Astrocyte of the cerebellum (primary cell): Measurements from ENCODE around the gene CAAP1.
A peak's percentile ranks its signal among the peaks of the same experiment; 100 is the strongest.
"Not testable (repeated sequence)": the region's sequence is repeated elsewhere in the genome, so short reads cannot be mapped to it uniquely, and the experiment has no call there.

ENCODE experiments used
- DNase-seq: peaks from one replicate; pipeline ENCODE4 v3.0.0-alpha.2; 2011; ENCODE audit warnings: low read depth
- H3K4me3 ChIP-seq: 2 replicates; pipeline ENCODE4 v1.5.1; 2011; ENCODE audit warnings: mild to moderate bottlenecking, low read depth, low read length, moderate library complexity
- in situ Hi-C: cut with HindIII; loops from 2 replicates; pipeline ENCODE4 v1.10.0; 2017; ENCODE audit warnings: low sequenced_read_pairs
- TF ChIP-seq, protein P1 (sequence below): IDR thresholded peaks from 2 replicates; pipeline ENCODE4 v1.5.1; 2012; ENCODE audit warnings: low read length, low read depth, moderate library complexity, mild to moderate bottlenecking; ENCODE audit errors: missing control alignments

The CAAP1 gene

GRCh38 chr9:26893030-26893676 is 551 bp upstream of the CAAP1 start:
- no peak for DNase-seq
- in situ Hi-C loops: loop anchor here (25.0 kb wide), 1 partner anchor 106 kb away; no protein-coding TSS in a partner anchor
- TF ChIP-seq, protein P1, sequence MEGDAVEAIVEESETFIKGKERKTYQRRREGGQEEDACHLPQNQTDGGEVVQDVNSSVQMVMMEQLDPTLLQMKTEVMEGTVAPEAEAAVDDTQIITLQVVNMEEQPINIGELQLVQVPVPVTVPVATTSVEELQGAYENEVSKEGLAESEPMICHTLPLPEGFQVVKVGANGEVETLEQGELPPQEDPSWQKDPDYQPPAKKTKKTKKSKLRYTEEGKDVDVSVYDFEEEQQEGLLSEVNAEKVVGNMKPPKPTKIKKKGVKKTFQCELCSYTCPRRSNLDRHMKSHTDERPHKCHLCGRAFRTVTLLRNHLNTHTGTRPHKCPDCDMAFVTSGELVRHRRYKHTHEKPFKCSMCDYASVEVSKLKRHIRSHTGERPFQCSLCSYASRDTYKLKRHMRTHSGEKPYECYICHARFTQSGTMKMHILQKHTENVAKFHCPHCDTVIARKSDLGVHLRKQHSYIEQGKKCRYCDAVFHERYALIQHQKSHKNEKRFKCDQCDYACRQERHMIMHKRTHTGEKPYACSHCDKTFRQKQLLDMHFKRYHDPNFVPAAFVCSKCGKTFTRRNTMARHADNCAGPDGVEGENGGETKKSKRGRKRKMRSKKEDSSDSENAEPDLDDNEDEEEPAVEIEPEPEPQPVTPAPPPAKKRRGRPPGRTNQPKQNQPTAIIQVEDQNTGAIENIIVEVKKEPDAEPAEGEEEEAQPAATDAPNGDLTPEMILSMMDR: no peak
- peak overlapping the region; percentile 90 for H3K4me3 ChIP-seq

GRCh38 chr9:26891726-26892125 is 876 bp downstream of the CAAP1 start:
- TF ChIP-seq, protein P1: no peak
- H3K4me3 ChIP-seq: peak overlapping the region; percentile 90
- no peak for DNase-seq
- in situ Hi-C loops: loop anchor here (25.0 kb wide), 1 partner anchor 104 kb away; no protein-coding TSS in a partner anchor

- in situ Hi-C loops: loop anchor here (25.0 kb wide), 1 partner anchor 101 kb away; no protein-coding TSS in a partner anchor
- DNase-seq: no peak
- TF ChIP-seq, protein P1: no peak
- H3K4me3 ChIP-seq: no peak overlapping the region
Measured at GRCh38 chr9:26888271-26888670, 4.3 kb downstream of the CAAP1 start.

- in situ Hi-C loops: loop anchor here (25.0 kb wide), 1 partner anchor 95 kb away; no protein-coding TSS in a partner anchor
- no peak overlapping the region for H3K4me3 ChIP-seq
- no peak for DNase-seq
- TF ChIP-seq, protein P1: no peak
Measured at GRCh38 chr9:26882154-26882553, 10.4 kb downstream of the CAAP1 start.

DNA sequence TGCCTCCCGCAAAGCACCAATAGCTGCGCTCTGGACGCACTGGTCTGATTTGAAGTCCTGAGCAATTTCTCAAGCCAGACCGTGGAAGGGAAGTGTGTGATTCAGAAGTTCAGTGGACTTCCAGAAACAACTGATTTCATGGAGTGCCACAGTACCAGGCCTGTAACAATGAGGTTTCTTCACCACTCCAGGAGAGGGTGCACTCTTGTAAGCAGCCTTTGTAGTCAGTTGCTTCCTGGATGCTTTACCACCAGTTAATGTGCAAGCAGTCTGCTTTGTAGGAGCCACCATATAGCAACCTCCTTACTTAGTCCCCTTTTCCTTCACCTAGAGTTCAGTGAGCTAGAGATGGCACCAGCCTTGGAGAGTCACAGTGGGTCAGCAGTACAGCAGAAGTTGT is 12.3 kb downstream of the CAAP1 start:
- TF ChIP-seq, protein P1: no peak
- H3K4me3 ChIP-seq: no peak overlapping the region
- no peak for DNase-seq
- in situ Hi-C loops: loop anchor here (25.0 kb wide), 1 partner anchor 93 kb away; no protein-coding TSS in a partner anchor

- in situ Hi-C loops: loop anchor here (25.0 kb wide), 1 partner anchor 88 kb away; no protein-coding TSS in a partner anchor
- DNase-seq, H3K4me3 ChIP-seq: not testable (repeated sequence)
Measured at GRCh38 chr9:26875155-26875554, 17.4 kb downstream of the CAAP1 start.

DNA sequence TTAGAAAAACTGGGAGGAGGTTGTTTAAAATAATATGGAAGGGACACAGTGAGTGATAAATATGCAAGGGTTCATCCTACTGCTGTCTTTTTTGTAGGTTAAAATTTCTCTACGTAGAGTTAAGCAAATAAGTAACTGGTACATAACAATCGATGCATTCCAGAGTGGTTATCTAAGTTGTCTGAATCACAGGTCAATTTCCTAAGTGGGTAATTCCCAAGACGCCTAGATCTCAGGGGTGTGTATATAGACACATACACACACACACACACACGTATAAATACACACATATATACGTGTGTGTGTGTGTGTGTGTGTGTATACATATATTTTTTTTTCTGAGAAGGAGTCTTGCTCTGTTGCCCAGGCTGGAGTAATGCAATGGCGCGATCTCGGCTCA is 22.3 kb downstream of the CAAP1 start:
- TF ChIP-seq, protein P1: no peak
- H3K4me3 ChIP-seq: no peak overlapping the region
- in situ Hi-C loops: no loop called here
- DNase-seq: no peak
